HG03280 (cell line): ENCODE data around the gene SHISA7.
"Not testable (repeated sequence)": the region's sequence is repeated elsewhere in the genome, so short reads cannot be mapped to it uniquely, and the experiment has no call there.

Experiments
- ATAC-seq: cut with Tn5 transposase; IDR thresholded peaks from one replicate; pipeline ENCODE4 v1.9.1; 2021; ENCODE audit warnings: mild to moderate bottlenecking, moderate library complexity; ENCODE audit not compliant: unreplicated experiment

The SHISA7 gene

GRCh38 chr19:55423225-55424005 is 19.7 kb downstream of the SHISA7 start:
- ATAC-seq = no peak

- not testable (repeated sequence) for ATAC-seq
These were observed 21.8 kb downstream of the SHISA7 start for GRCh38 chr19:55421281-55421680.

- ATAC-seq = no peak
These were observed 23.4 kb downstream of the SHISA7 start for GRCh38 chr19:55419624-55420236.

GRCh38 chr19:55419103-55419502 is 24.0 kb downstream of the SHISA7 start:
- ATAC-seq = no peak

- ATAC-seq = no peak
These were observed 24.9 kb downstream of the SHISA7 start for GRCh38 chr19:55418185-55418584.

GRCh38 chr19:55410168-55410567 is 32.9 kb downstream of the SHISA7 start:
- no peak for ATAC-seq

GRCh38 chr19:55409179-55409578 is 33.9 kb downstream of the SHISA7 start:
- ATAC-seq = not testable (repeated sequence)

GRCh38 chr19:55408533-55408872 is 34.6 kb downstream of the SHISA7 start:
- ATAC-seq = no peak

- ATAC-seq = peak; percentile 77
These were observed 35.1 kb downstream of the SHISA7 start for GRCh38 chr19:55407800-55408532.

GRCh38 chr19:55407550-55407799 is 35.6 kb downstream of the SHISA7 start, which contains the start of gene UBE2S:
Gene UBE2S, minus strand, starts transcription at chr19:55407788. Its CDS starts 199 bp downstream, at chr19:55407589.
- not testable (repeated sequence) for ATAC-seq

- no peak for ATAC-seq
These were observed 36.1 kb downstream of the SHISA7 start for GRCh38 chr19:55406826-55407549.

- no peak for ATAC-seq
These were observed 36.8 kb downstream of the SHISA7 start for GRCh38 chr19:55406091-55406825.

- ATAC-seq = no peak
These were observed 37.5 kb downstream of the SHISA7 start for GRCh38 chr19:55405638-55406037.

GRCh38 chr19:55402509-55402908 is 40.6 kb downstream of the SHISA7 start:
- ATAC-seq = no peak

- ATAC-seq = not testable (repeated sequence)
These were observed 41.7 kb downstream of the SHISA7 start for GRCh38 chr19:55401390-55401789.

- ATAC-seq = no peak
These were observed 42.6 kb downstream of the SHISA7 start for GRCh38 chr19:55400281-55401087.

GRCh38 chr19:55398200-55398925 is 44.7 kb downstream of the SHISA7 start:
- no peak for ATAC-seq

- no peak for ATAC-seq
These were observed 50.0 kb downstream of the SHISA7 start for GRCh38 chr19:55392820-55393761.
